Thymus (tissue), 11 donors: ENCODE measurements around the gene ACE. TPM values are rescaled to one million over a fixed set of nuclear protein-coding genes. Genes with fewer than 3 reads are reported as not detected.

Experiments used
- DNase-seq, 9 donors: peaks; one replicate each; pipeline ENCODE4 v3.0.0-alpha.2; 2013; ENCODE audit warnings: low spot score in 9 of 9, low read depth in 6 of 9, missing footprints in 1 of 9
- H3K27ac ChIP-seq, 2 donors: one replicate each; pipeline ENCODE4 v1.5.1; 2013; ENCODE audit warnings: control low read depth in 1 of 2, low read depth in 1 of 2, low read length in 1 of 2, mild to moderate bottlenecking in 1 of 2, moderate library complexity in 1 of 2
- H3K27me3 ChIP-seq, 2 donors: one replicate each; pipeline ENCODE4 v1.5.1; 2013; ENCODE audit warnings: low read length in 1 of 2; ENCODE audit not compliant: control insufficient read depth in 2 of 2, insufficient read depth in 1 of 2
- H3K36me3 ChIP-seq, 2 donors: one replicate each; pipeline ENCODE4 v1.5.1; 2013; ENCODE audit warnings: low read length in 1 of 2, mild to moderate bottlenecking in 1 of 2, moderate library complexity in 1 of 2; ENCODE audit not compliant: control insufficient read depth in 2 of 2, insufficient read depth in 2 of 2
- H3K4me1 ChIP-seq, 2 donors: one replicate each; pipeline ENCODE4 v1.5.1; 2013; ENCODE audit warnings: low read length in 2 of 2; ENCODE audit not compliant: control insufficient read depth in 2 of 2, insufficient read depth in 2 of 2
- H3K4me3 ChIP-seq, 2 donors: one replicate each; pipeline ENCODE4 v1.5.1; 2013; ENCODE audit warnings: low read length in 2 of 2, control low read depth in 1 of 2, mild to moderate bottlenecking in 1 of 2
- H3K9me3 ChIP-seq, 2 donors: one replicate each; pipeline ENCODE4 v1.5.1; 2013; ENCODE audit warnings: low read length in 1 of 2, mild to moderate bottlenecking in 1 of 2; ENCODE audit not compliant: control insufficient read depth in 2 of 2, insufficient read depth in 1 of 2
- WGBS: extraction: QIAGEN DNeasy Blood & Tissue Kit; methylation state at CpG from one replicate; pipeline ENCODE4 v1.1.7; 2013; 5-methylcytosine and 5-hydroxymethylcytosine counted together
- polyA plus RNA-seq: library from polyadenylated mRNA; stranded (reverse); fragments of 200-250 nt; gene quantifications from one replicate; pipeline ENCODE4 v1.2.3, GENCODE V29; 2013
- total RNA-seq: library from RNA; stranded (reverse); fragments of 120-200 nt; gene quantifications from one replicate; pipeline ENCODE4 v1.2.4, GENCODE V29; 2013
- donor health status: healthy.

Gene ACE
- total and polyA plus RNA-seq, 2 donors = 0.28 to 1.1 TPM

GRCh38 chr17:63491977-63492618 lies 15.2 kb downstream of the ACE start:
- no peak for DNase-seq
- no peaks in the 10 kb centered on the region for H3K9me3 ChIP-seq
- no peak overlapping the region for H3K27ac ChIP-seq
- no peaks in the 10 kb centered on the region for H3K4me1 ChIP-seq
- no peaks in the 10 kb centered on the region for H3K36me3 ChIP-seq
- no peaks in the 10 kb centered on the region for H3K27me3 ChIP-seq
- H3K4me3 ChIP-seq = no peak overlapping the region
- 96% methylated on average over 10 of the region's 10 CpGs for WGBS

- Histone ChIP-seq H3K36me3 (no peaks in the 10 kb centered on the region), H3K9me3 (no peaks in the 10 kb centered on the region), H3K4me3 (no peak overlapping the region), H3K27me3 (no peaks in the 10 kb centered on the region), H3K4me1 (no peaks in the 10 kb centered on the region), H3K27ac (no peak overlapping the region)
- DNase-seq = no peak
- WGBS = 98% methylated on average over 6 of the region's 6 CpGs
These were observed 16.1 kb downstream of the ACE start for GRCh38 chr17:63492940-63493339.

GRCh38 chr17:63493411-63493810 lies 16.6 kb downstream of the ACE start:
- DNase-seq = no peak
- no peak overlapping the region for H3K4me3 ChIP-seq
- WGBS = 96% methylated on average over 9 of the region's 9 CpGs
- no peaks in the 10 kb centered on the region for H3K36me3 ChIP-seq
- H3K9me3 ChIP-seq = no peaks in the 10 kb centered on the region
- no peak overlapping the region for H3K27ac ChIP-seq
- no peaks in the 10 kb centered on the region for H3K27me3 ChIP-seq
- no peaks in the 10 kb centered on the region for H3K4me1 ChIP-seq

GRCh38 chr17:63494300-63494928 lies 17.6 kb downstream of the ACE start:
- 97% methylated on average over 12 of the region's 12 CpGs for WGBS
- H3K27ac ChIP-seq = no peak overlapping the region
- H3K36me3 ChIP-seq = no peaks in the 10 kb centered on the region
- no peak overlapping the region for H3K4me3 ChIP-seq
- no peak for DNase-seq
- H3K27me3 ChIP-seq = no peaks in the 10 kb centered on the region
- H3K4me1 ChIP-seq = no peaks in the 10 kb centered on the region
- H3K9me3 ChIP-seq = no peaks in the 10 kb centered on the region

- Histone ChIP-seq H3K4me1 (no peaks in the 10 kb centered on the region), H3K36me3 (no peaks in the 10 kb centered on the region), H3K27ac (no peak overlapping the region), H3K9me3 (no peaks in the 10 kb centered on the region), H3K27me3 (peaks cover 0 to under 1% of the 10 kb centered on the region in 2 donors), H3K4me3 (no peak overlapping the region)
- WGBS = 94% methylated on average over 6 of the region's 6 CpGs
- no peak for DNase-seq
These were observed 18.6 kb downstream of the ACE start for GRCh38 chr17:63495491-63495890.

GRCh38 chr17:63496177-63496576 lies 19.3 kb downstream of the ACE start:
- peaks cover 0 to 4% of the 10 kb centered on the region in 2 donors for H3K27me3 ChIP-seq
- H3K36me3 ChIP-seq = no peaks in the 10 kb centered on the region
- no peak for DNase-seq
- 96% methylated on average over 12 of the region's 12 CpGs for WGBS
- no peaks in the 10 kb centered on the region for H3K9me3 ChIP-seq
- H3K4me1 ChIP-seq = no peaks in the 10 kb centered on the region
- no peak overlapping the region for H3K27ac ChIP-seq
- no peak overlapping the region for H3K4me3 ChIP-seq

GRCh38 chr17:63496663-63497400 lies 20.0 kb downstream of the ACE start:
- no peak overlapping the region for H3K27ac ChIP-seq
- 96% methylated on average over 36 of the region's 36 CpGs for WGBS
- H3K36me3 ChIP-seq = no peaks in the 10 kb centered on the region
- no peaks in the 10 kb centered on the region for H3K4me1 ChIP-seq
- no peaks in the 10 kb centered on the region for H3K9me3 ChIP-seq
- H3K27me3 ChIP-seq = peaks cover 0 to 4% of the 10 kb centered on the region in 2 donors
- H3K4me3 ChIP-seq = no peak overlapping the region
- no peak for DNase-seq

- Histone ChIP-seq H3K9me3 (no peaks in the 10 kb centered on the region), H3K4me1 (no peaks in the 10 kb centered on the region), H3K27me3 (peaks cover 0 to 4% of the 10 kb centered on the region in 2 donors), H3K36me3 (no peaks in the 10 kb centered on the region), H3K4me3 (no peak overlapping the region), H3K27ac (no peak overlapping the region)
- peak in 1 of 9 donors; percentile 11 for DNase-seq
- WGBS = 90% methylated on average over 16 of the region's 16 CpGs
These were observed 21.0 kb downstream of the ACE start for GRCh38 chr17:63497708-63498483.
